Stomach (tissue), 9 donors: Measurements from ENCODE around the gene FBXW7. TPM values are rescaled to one million over a fixed set of nuclear protein-coding genes. Genes with fewer than 3 reads are reported as not detected.

Experiments
- DNase-seq, 2 donors: peaks; one replicate each; pipeline versions ENCODE4 v3.0.0 to v3.0.0-alpha.2; 2013 to 2019
- H3K27ac ChIP-seq, 5 donors: fragments of 200-600 bp in 4 of 5; sonication (generic) in 4 of 5; one replicate each; pipeline ENCODE4 v1.5.1; 2013 to 2019; ENCODE audit warnings: mild to moderate bottlenecking in 1 of 5, moderate library complexity in 1 of 5
- H3K27me3 ChIP-seq, 3 donors: fragments of 200-600 bp; sonication (generic); one replicate each; pipeline ENCODE4 v1.5.1; 2017 to 2019; ENCODE audit warnings: mixed run types in 1 of 3
- H3K36me3 ChIP-seq, 4 donors: fragments of 200-600 bp; sonication (generic); 1 replicate in 3 of 4; 2 replicates in 1 of 4; pipeline ENCODE4 v1.5.1; 2016 to 2019
- H3K4me1 ChIP-seq, 4 donors: fragments of 200-600 bp; sonication (generic); one replicate each; pipeline ENCODE4 v1.5.1; 2016 to 2019
- H3K4me3 ChIP-seq, 4 donors: fragments of 200-600 bp; sonication (generic) in 3 of 4; one replicate each; pipeline ENCODE4 v1.5.1; 2016 to 2019; ENCODE audit warnings: mild to moderate bottlenecking in 1 of 4
- H3K9me3 ChIP-seq, 4 donors: fragments of 200-600 bp; sonication (generic); one replicate each; pipeline ENCODE4 v1.5.1; 2016 to 2019
- EP300 ChIP-seq: sonication (generic); formaldehyde crosslinking; IDR thresholded peaks from one replicate; pipeline ENCODE4 v1.6.1; 2017; ENCODE audit warnings: antibody characterized with exemption
- POLR2A ChIP-seq, 4 donors: fragments of 450-650 bp; IDR thresholded peaks; one replicate each; pipeline ENCODE4 v1.6.1; 2016; ENCODE audit warnings: antibody characterized with exemption in 4 of 4, control low read depth in 2 of 4, mild to moderate bottlenecking in 1 of 4, moderate library complexity in 1 of 4
- POLR2AphosphoS5 ChIP-seq, 3 donors: sonication (generic); formaldehyde crosslinking; IDR thresholded peaks; one replicate each; pipeline ENCODE4 v1.6.1; 2016; ENCODE audit warnings: antibody characterized with exemption in 3 of 3
- WGBS, 5 donors: extraction: QIAGEN DNeasy Blood & Tissue Kit in 3 of 5; methylation state at CpG; one replicate each; pipeline versions ENCODE4 v1.1.5 to v1.1.7; 2013 to 2018; 5-methylcytosine and 5-hydroxymethylcytosine counted together
- intact Hi-C: fragments of 100-400 bp; cut with DNase I; formaldehyde crosslinking; loops from one replicate; pipeline ENCODE4 v1.15.1; 2023; ENCODE audit warnings: low total_unique reads
- polyA plus RNA-seq, 3 donors: library from polyadenylated mRNA; stranded (reverse); fragments of 200-250 nt; gene quantifications; one replicate each; pipeline ENCODE4 v1.2.3, GENCODE V29; 2013
- total RNA-seq, 5 donors: library from RNA; depleted of rRNA; stranded (reverse); fragments of >200 nt; gene quantifications; one replicate each; pipeline versions ENCODE4 v1.1.0 to v1.2.3, GENCODE V29; 2014 to 2016
- TF ChIP-seq, protein P1 (sequence below), 7 experiments: fragments of 450-650 bp in 4 of 7; fragments of 200-600 bp in 3 of 7; sonication (generic) in 3 of 7; IDR thresholded peaks; one replicate each; pipeline ENCODE4 v1.5.1; 2016 to 2019; ENCODE audit warnings: antibody characterized with exemption in 7 of 7, control low read depth in 2 of 7, mild to moderate bottlenecking in 1 of 7
- donor health status: healthy with polysubstance abuse.
- donor health status: Bipolar disorder and iron deficiency.
- donor health status: healthy.

FBXW7 gene
- total and polyA plus RNA-seq, 8 donors, result 8.7 to 119 (median 25.1) TPM

DNA sequence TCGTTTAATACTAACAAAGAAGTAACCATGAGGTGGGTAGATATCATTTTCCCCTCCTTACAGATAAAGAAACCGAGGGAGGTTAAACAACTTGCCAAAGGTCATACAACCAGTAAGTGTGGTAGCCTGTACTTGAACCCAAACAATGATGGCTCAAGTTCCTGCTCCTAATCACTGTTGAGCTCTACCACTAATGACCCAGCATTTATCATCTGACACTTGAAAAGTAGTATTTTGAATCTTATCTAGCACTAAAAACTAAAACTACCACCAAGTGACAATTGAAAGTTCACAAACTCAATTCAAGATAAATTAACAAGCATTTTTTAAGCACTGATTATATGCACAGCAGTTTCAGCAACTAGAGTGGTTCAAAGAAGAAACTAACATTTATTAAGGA, 13.1 kb downstream of the FBXW7 start:
- no peak overlapping the region for H3K4me3 ChIP-seq
- intact Hi-C loops, result no loop called here
- H3K27ac ChIP-seq, result no peak overlapping the region
- WGBS, 5 donors, result 18 to 49% (median 35%) methylated on average over 2 of the region's 2 CpGs
- no peaks in the 10 kb centered on the region for H3K36me3 ChIP-seq
- DNase-seq, result no peak
- H3K27me3 ChIP-seq, result no peaks in the 10 kb centered on the region
- no peaks in the 10 kb centered on the region for H3K9me3 ChIP-seq
- TF ChIP-seq POLR2AphosphoS5 (IDR thresholded peaks at IDR 0.05) (no peak), EP300 (no peak), POLR2A (IDR thresholded peaks at IDR 0.05) (no peak)
- TF ChIP-seq, protein P1, sequence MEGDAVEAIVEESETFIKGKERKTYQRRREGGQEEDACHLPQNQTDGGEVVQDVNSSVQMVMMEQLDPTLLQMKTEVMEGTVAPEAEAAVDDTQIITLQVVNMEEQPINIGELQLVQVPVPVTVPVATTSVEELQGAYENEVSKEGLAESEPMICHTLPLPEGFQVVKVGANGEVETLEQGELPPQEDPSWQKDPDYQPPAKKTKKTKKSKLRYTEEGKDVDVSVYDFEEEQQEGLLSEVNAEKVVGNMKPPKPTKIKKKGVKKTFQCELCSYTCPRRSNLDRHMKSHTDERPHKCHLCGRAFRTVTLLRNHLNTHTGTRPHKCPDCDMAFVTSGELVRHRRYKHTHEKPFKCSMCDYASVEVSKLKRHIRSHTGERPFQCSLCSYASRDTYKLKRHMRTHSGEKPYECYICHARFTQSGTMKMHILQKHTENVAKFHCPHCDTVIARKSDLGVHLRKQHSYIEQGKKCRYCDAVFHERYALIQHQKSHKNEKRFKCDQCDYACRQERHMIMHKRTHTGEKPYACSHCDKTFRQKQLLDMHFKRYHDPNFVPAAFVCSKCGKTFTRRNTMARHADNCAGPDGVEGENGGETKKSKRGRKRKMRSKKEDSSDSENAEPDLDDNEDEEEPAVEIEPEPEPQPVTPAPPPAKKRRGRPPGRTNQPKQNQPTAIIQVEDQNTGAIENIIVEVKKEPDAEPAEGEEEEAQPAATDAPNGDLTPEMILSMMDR (IDR thresholded peaks at IDR 0.05), result no peak
- peaks cover 0 to 39% (median 16%) of the 10 kb centered on the region in 4 donors for H3K4me1 ChIP-seq

DNA sequence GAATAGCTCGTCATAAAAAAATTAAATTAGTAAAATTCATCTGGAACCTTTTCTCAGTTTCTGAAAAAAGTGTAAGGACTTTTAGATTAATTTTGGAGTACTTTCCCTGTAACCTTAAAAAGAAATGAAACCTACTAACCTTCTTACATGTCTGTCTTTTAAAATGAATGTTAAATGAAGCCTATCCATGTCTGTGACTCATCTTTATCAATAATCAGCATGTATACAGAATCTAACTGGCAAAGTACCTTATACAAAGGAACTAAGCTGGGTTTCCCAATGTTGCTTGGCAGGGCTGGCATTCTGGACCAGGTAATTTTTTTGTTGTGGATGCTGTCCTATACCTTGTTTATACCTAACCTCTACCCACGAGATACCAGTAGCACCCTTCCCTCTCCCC, 13.6 kb downstream of the FBXW7 start:
- intact Hi-C loops, result no loop called here
- peaks cover 0 to 38% (median 17%) of the 10 kb centered on the region in 4 donors for H3K4me1 ChIP-seq
- no peak overlapping the region for H3K4me3 ChIP-seq
- DNase-seq, result no peak
- H3K27me3 ChIP-seq, result no peaks in the 10 kb centered on the region
- H3K9me3 ChIP-seq, result no peaks in the 10 kb centered on the region
- no peak overlapping the region for H3K27ac ChIP-seq
- TF ChIP-seq, protein P1 (IDR thresholded peaks at IDR 0.05), result no peak
- TF ChIP-seq POLR2AphosphoS5 (IDR thresholded peaks at IDR 0.05), result no peak
- no peak for TF ChIP-seq EP300
- TF ChIP-seq POLR2A (IDR thresholded peaks at IDR 0.05), result no peak
- 74 to 88% (median 85%) methylated on average over 2 of the region's 2 CpGs for WGBS, 5 donors
- no peaks in the 10 kb centered on the region for H3K36me3 ChIP-seq

DNA sequence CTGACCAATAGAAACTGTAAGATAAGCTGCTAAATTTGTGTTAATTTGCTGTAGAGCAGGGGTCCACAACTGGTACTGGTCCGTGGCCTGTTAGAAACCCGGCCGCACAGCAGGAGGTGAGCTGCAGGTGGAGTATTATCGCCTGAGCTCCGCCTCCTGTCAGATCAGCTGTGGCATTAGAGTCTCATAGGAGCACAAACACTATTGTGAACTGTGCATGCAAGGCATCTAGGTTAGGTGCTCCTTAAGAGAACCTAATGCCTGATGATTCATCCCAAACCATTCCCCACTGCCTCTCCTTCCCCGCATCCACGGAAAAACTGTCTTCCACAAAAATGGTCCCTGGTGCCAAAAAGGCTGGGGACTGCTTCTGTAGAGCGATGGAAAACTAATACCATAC, 19.7 kb downstream of the FBXW7 start:
- no peaks in the 10 kb centered on the region for H3K9me3 ChIP-seq
- no peak for DNase-seq
- no peak overlapping the region for H3K27ac ChIP-seq
- H3K36me3 ChIP-seq, result no peaks in the 10 kb centered on the region
- H3K4me3 ChIP-seq, result no peak overlapping the region
- peaks cover 0 to 20% (median 9%) of the 10 kb centered on the region in 4 donors for H3K4me1 ChIP-seq
- 78 to 88% (median 85%) methylated on average over 8 of the region's 8 CpGs for WGBS, 5 donors
- intact Hi-C loops, result no loop called here
- TF ChIP-seq, protein P1 (IDR thresholded peaks at IDR 0.05), result no peak
- TF ChIP-seq POLR2AphosphoS5 (IDR thresholded peaks at IDR 0.05), result no peak
- TF ChIP-seq POLR2A (IDR thresholded peaks at IDR 0.05), result no peak
- no peak for TF ChIP-seq EP300
- no peaks in the 10 kb centered on the region for H3K27me3 ChIP-seq

DNA sequence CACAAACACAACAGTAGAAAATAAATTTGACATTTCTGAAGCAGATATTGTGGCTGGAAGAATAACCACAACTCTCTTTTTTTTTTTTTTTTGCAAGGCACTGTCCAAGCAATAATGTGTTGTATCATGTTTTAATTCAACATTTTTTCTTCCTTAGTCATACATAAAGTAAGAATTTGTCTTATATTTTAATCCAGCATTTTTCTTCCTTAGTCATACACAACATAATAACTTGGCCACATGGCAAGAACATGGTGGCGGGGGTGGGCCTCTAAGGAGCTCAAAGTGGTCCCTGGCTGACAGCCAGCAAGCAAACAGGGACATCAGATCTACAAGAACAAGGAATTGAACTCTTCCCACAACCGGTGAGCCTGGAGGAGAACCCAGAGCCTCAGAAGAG, 20.2 kb downstream of the FBXW7 start:
- Histone ChIP-seq H3K9me3 (no peaks in the 10 kb centered on the region), H3K4me1 (peaks cover 0 to 20% (median 9%) of the 10 kb centered on the region in 4 donors), H3K27me3 (no peaks in the 10 kb centered on the region), H3K27ac (no peak overlapping the region), H3K36me3 (no peaks in the 10 kb centered on the region), H3K4me3 (no peak overlapping the region)
- DNase-seq, result no peak
- intact Hi-C loops, result no loop called here
- TF ChIP-seq POLR2AphosphoS5 (IDR thresholded peaks at IDR 0.05) (no peak), POLR2A (IDR thresholded peaks at IDR 0.05) (no peak)
- TF ChIP-seq, protein P1 (IDR thresholded peaks at IDR 0.05), result no peak
- 60 to 78% (median 74%) methylated on average over 2 of the region's 2 CpGs for WGBS, 5 donors
